Omental fat pad (tissue), 4 donors: ENCODE data around the gene INO80D. TPM values are rescaled to one million over a fixed set of nuclear protein-coding genes. Genes with fewer than 3 reads are reported as not detected.

ENCODE experiments used
- ATAC-seq: fragments of 150-250 bp; one replicate; pipeline ENCODE4 v1.9.1; 2016; ENCODE audit warnings: mild to moderate bottlenecking, moderate library complexity; ENCODE audit not compliant: low FRiP score
- DNase-seq: peaks from one replicate; pipeline ENCODE4 v3.0.0-alpha.2; 2019; ENCODE audit warnings: low spot score
- total RNA-seq, 4 donors: library from RNA; depleted of rRNA; stranded (reverse); fragments of >200 nt; gene quantifications; one replicate each; pipeline ENCODE4 v1.1.0, GENCODE V29; 2016
- TF ChIP-seq, protein P1 (sequence below), 3 donors: fragments of 450-650 bp; IDR thresholded peaks; one replicate each; pipeline ENCODE4 v1.5.1; 2016 to 2017; ENCODE audit warnings: antibody characterized with exemption in 3 of 3, mild to moderate bottlenecking in 3 of 3, moderate library complexity in 2 of 3

INO80D gene
- total RNA-seq, 4 donors from 2014 or later: 15.3 to 22.0 (median 18.5) TPM

DNA sequence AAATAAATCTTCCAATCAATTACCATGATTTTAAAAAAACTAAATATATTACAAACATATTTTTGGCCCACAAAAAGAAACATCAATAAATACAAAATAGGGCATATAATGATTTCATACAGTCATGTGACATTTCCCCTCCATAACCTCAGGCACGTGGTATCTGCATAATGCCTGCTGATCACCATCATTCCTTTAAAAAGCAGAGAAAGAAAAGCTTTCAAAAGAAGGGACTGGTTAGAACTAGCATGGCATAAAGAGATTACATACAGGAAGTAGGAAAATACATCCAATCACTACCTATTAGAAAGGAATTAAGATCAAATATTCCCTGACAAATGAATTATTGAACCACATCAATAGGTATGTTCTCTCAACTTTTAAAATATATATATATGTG, 83.5 kb downstream of the INO80D start:
- DNase-seq (no peak), ATAC-seq (no peak)
- TF ChIP-seq, protein P1, sequence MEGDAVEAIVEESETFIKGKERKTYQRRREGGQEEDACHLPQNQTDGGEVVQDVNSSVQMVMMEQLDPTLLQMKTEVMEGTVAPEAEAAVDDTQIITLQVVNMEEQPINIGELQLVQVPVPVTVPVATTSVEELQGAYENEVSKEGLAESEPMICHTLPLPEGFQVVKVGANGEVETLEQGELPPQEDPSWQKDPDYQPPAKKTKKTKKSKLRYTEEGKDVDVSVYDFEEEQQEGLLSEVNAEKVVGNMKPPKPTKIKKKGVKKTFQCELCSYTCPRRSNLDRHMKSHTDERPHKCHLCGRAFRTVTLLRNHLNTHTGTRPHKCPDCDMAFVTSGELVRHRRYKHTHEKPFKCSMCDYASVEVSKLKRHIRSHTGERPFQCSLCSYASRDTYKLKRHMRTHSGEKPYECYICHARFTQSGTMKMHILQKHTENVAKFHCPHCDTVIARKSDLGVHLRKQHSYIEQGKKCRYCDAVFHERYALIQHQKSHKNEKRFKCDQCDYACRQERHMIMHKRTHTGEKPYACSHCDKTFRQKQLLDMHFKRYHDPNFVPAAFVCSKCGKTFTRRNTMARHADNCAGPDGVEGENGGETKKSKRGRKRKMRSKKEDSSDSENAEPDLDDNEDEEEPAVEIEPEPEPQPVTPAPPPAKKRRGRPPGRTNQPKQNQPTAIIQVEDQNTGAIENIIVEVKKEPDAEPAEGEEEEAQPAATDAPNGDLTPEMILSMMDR (IDR thresholded peaks at IDR 0.05): no peak

GRCh38 chr2:206001912-206002311, 84.1 kb downstream of the INO80D start:
- DNase-seq (no peak), ATAC-seq (no peak)
- TF ChIP-seq, protein P1 (IDR thresholded peaks at IDR 0.05): no peak

DNA sequence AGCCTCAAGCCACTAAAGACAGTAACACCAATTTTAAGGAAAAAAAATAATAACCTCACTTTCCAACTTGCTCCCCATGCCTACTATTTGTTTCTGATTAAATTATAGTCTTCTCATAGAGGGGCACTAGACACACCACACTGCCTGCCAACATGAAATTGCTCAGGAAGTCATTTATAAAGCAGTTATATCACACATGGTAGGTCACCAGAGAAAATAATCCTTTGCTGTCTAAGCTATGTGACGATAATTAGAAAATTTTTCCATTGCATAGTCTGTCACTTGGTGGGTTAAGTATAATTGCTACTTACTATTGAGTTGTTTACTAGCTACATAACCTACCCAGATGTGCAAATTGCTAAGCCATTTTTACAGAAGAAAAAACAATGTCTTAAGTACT, 85.2 kb downstream of the INO80D start:
- ATAC-seq (no peak), DNase-seq (no peak)
- TF ChIP-seq, protein P1 (IDR thresholded peaks at IDR 0.05): no peak

DNA sequence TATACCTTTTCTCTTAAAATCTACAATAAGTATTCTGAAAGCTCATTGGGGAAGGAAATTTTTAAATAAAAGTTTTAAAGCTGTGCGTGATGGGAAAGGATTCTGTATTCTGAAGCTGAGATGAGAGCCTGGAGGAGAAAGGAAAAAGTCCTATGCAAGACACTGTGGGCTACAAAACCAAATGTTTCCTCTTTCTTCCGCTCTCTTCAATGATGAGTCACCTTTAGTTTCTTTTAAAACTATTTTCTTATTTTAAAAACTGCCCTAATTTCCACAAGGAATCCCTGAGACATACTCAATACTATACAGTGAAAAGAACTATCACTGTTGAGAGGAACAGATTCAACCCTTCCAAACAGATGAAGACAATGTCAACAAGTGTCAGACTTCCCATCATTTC, 87.4 kb downstream of the INO80D start:
- ATAC-seq: no peak
- TF ChIP-seq, protein P1 (IDR thresholded peaks at IDR 0.05): no peak
- no peak for DNase-seq

DNA sequence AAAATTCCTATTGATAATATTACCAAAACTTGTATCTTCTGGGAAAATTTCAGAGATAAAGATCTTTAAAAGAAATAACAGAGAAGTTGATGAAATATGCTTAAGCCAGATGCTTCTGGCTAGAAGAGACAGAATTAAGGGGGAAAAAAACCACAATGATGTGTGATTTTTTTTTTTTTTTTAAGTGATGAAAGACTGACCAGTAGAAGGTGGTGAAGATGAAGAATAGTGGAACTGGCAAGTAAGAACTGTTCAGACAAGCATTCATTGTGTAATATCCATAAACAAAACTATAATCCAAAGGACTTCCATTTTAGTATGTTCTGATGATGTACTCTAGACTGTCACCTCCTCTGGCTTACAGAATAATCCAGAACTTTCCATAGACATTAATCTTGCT, 89.8 kb downstream of the INO80D start:
- ATAC-seq (no peak), DNase-seq (no peak)
- TF ChIP-seq, protein P1 (IDR thresholded peaks at IDR 0.05): no peak

DNA sequence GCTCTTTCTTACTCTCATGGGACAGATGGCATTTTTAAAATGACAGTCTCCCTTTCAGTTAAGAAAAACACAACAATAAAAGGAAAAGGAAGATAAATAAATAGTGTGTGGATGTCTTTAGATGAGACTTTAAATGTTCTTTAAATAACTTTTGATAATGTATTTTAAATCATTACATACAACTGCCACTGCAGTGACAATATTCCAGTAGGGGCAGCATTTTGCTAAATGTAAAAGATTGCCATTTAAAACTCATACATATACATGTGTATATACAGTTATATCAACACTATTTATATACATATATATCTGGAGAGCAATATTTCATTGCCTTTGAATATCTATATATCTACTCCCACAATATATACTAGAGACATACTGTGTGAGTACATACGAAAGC, 90.7 kb downstream of the INO80D start:
- TF ChIP-seq, protein P1 (IDR thresholded peaks at IDR 0.05): no peak
- no peak for ATAC-seq
- DNase-seq: no peak

DNA sequence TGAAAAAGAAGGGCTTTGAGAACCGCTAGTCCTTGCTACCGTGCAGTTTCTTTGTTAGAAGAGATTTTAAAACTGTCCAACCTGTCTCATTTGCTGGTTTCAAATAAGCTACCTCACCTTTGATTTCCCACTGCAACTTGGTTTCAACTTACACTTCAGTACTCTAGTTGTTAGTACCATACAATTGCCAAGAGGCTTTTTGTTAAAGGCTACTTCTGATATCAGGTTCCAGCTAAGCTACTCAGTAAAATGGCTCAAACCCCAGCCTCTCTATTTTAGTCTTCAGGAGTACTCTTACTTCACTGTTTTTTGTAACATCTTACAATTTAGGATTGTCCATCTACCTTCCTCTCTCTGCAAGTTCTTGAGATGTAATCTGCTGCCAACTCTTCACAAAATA, 91.6 kb downstream of the INO80D start:
- DNase-seq: no peak
- TF ChIP-seq, protein P1 (IDR thresholded peaks at IDR 0.05): no peak
- ATAC-seq: no peak
